H7 (cell line): ENCODE measurements around the gene RBM19. TPM values are rescaled to one million over a fixed set of nuclear protein-coding genes. Genes with fewer than 3 reads are reported as not detected.

Experiments
- DNase-seq: peaks from one replicate; pipeline ENCODE4 v3.0.0; 2012
- H3K27me3 ChIP-seq: 2 replicates; pipeline ENCODE4 v1.6.0; 2011; ENCODE audit warnings: mild to moderate bottlenecking, low read length; ENCODE audit not compliant: control insufficient read depth, insufficient read depth
- H3K36me3 ChIP-seq: replicated peaks from 2 replicates; pipeline ENCODE4 v1.5.1; 2011; ENCODE audit warnings: low read length; ENCODE audit not compliant: control insufficient read depth, insufficient read depth
- H3K4me3 ChIP-seq: 2 replicates; pipeline ENCODE4 v1.5.1; 2011; ENCODE audit warnings: low read depth, mild to moderate bottlenecking, control low read depth, low read length, moderate library complexity; ENCODE audit not compliant: insufficient read depth
- total RNA-seq: library from RNA; depleted of rRNA; stranded (reverse); fragments of >200 nt; shearing (Covaris generic); gene quantifications from 2 replicates; pipeline ENCODE4 v1.2.3, GENCODE V29; 2014

Gene RBM19
- total RNA-seq, 1 experiment from 2014 or later = 36.1 TPM

GRCh38 chr12:113782873-113783272, 183.3 kb downstream of the RBM19 start:
- Histone ChIP-seq H3K36me3 (no peaks in the 10 kb centered on the region), H3K27me3 (no peaks in the 10 kb centered on the region), H3K4me3 (no peak overlapping the region)
- DNase-seq = no peak

- Histone ChIP-seq H3K4me3 (no peak overlapping the region), H3K36me3 (no peaks in the 10 kb centered on the region), H3K27me3 (no peaks in the 10 kb centered on the region)
- DNase-seq = no peak
These were observed 184.5 kb downstream of the RBM19 start for GRCh38 chr12:113781415-113782198.

- no peak for DNase-seq
- Histone ChIP-seq H3K4me3 (no peak overlapping the region), H3K36me3 (no peaks in the 10 kb centered on the region), H3K27me3 (no peaks in the 10 kb centered on the region)
These were observed 186.4 kb downstream of the RBM19 start for GRCh38 chr12:113779774-113780173.

- Histone ChIP-seq H3K27me3 (no peaks in the 10 kb centered on the region), H3K36me3 (no peaks in the 10 kb centered on the region), H3K4me3 (no peak overlapping the region)
- DNase-seq = peak; percentile 75
These were observed 187.5 kb downstream of the RBM19 start for GRCh38 chr12:113778432-113779132.

GRCh38 chr12:113777751-113778150, 188.4 kb downstream of the RBM19 start:
- DNase-seq = no peak
- Histone ChIP-seq H3K27me3 (no peaks in the 10 kb centered on the region), H3K36me3 (no peaks in the 10 kb centered on the region), H3K4me3 (no peak overlapping the region)

GRCh38 chr12:113776536-113776935, 189.6 kb downstream of the RBM19 start:
- no peaks in the 10 kb centered on the region for H3K27me3 ChIP-seq
- H3K36me3 ChIP-seq = no peaks in the 10 kb centered on the region
- no peak for DNase-seq
- no peak overlapping the region for H3K4me3 ChIP-seq

GRCh38 chr12:113774526-113774925, 191.6 kb downstream of the RBM19 start:
- Histone ChIP-seq H3K36me3 (no peaks in the 10 kb centered on the region), H3K27me3 (no peaks in the 10 kb centered on the region), H3K4me3 (no peak overlapping the region)
- DNase-seq = no peak

- Histone ChIP-seq H3K36me3 (no peaks in the 10 kb centered on the region), H3K27me3 (no peaks in the 10 kb centered on the region), H3K4me3 (no peak overlapping the region)
- DNase-seq = no peak
These were observed 193.6 kb downstream of the RBM19 start for GRCh38 chr12:113772505-113773030.

- no peak overlapping the region for H3K4me3 ChIP-seq
- H3K27me3 ChIP-seq = no peaks in the 10 kb centered on the region
- DNase-seq = no peak
- no peaks in the 10 kb centered on the region for H3K36me3 ChIP-seq
These were observed 195.7 kb downstream of the RBM19 start for GRCh38 chr12:113770389-113770865.

GRCh38 chr12:113769305-113769704, 196.8 kb downstream of the RBM19 start:
- no peak overlapping the region for H3K4me3 ChIP-seq
- DNase-seq = no peak
- no peaks in the 10 kb centered on the region for H3K27me3 ChIP-seq
- no peaks in the 10 kb centered on the region for H3K36me3 ChIP-seq

GRCh38 chr12:113768850-113769249, 197.3 kb downstream of the RBM19 start:
- H3K4me3 ChIP-seq = no peak overlapping the region
- H3K36me3 ChIP-seq = no peaks in the 10 kb centered on the region
- no peaks in the 10 kb centered on the region for H3K27me3 ChIP-seq
- no peak for DNase-seq

GRCh38 chr12:113766879-113767878, 198.9 kb downstream of the RBM19 start:
- no peak for DNase-seq
- H3K36me3 ChIP-seq = no peaks in the 10 kb centered on the region
- H3K27me3 ChIP-seq = no peaks in the 10 kb centered on the region
- no peak overlapping the region for H3K4me3 ChIP-seq
